ENCODE results near the gene UBR4. TPM values are rescaled to one million over a fixed set of nuclear protein-coding genes. Genes with fewer than 3 reads are reported as not detected.

Gene UBR4
- total RNA-seq, 5 donors from 2014 or later (not counting 1 experiment from before 2014, with no cell fraction given): 139 to 156 (median 147) TPM

- H3K36me3 ChIP-seq (ENCODE audit: control insufficient read depth in 2 of 2, extremely low read depth in 1 of 2, insufficient read depth in 1 of 2, low read length in 1 of 2): no peaks in the 10 kb centered on the region
- H3K27me3 ChIP-seq (replicated peaks in 1 of 2; ENCODE audit: control insufficient read depth in 2 of 2, extremely low read depth in 1 of 2, insufficient read depth in 2 of 2, low read length in 1 of 2): peaks cover 0 to 35% of the 10 kb centered on the region in 2 experiments
- Mint-ChIP-seq H3K27me3 (no peaks in the 10 kb centered on the region), H3K36me3 (no peaks in the 10 kb centered on the region), H3K9me3 (peaks cover 0 to 2% (median under 1%) of the 10 kb centered on the region in 3 donors), H3K4me1 (peaks cover 19 to 29% (median 23%) of the 10 kb centered on the region in 3 donors), H3K4me3 (no peak overlapping the region), H3K27ac (no peak overlapping the region)
- ChIA-PET POLR2A (no interaction called here), CTCF (no interaction called here)
- no peak overlapping the region for H3K27ac ChIP-seq (ENCODE audit: low read length)
- 77% methylated on average over 9 of the region's 14 CpGs for WGBS (ENCODE audit: insufficient coverage)
- H3K4me3 ChIP-seq (ENCODE audit: control insufficient read depth in 1 of 2, extremely low read depth in 1 of 2, low read length in 1 of 2): no peak overlapping the region
- H3K4me1 ChIP-seq (ENCODE audit: control insufficient read depth in 1 of 2, extremely low read depth in 1 of 2, insufficient read depth in 2 of 2, low read length in 2 of 2): peaks cover 0 to 41% of the 10 kb centered on the region in 2 experiments
- H3K9me3 ChIP-seq: no peaks in the 10 kb centered on the region
- no peak for ATAC-seq (replicated peaks in 1 of 4)
- no peak for DNase-seq
These were observed 143.7 kb downstream of the UBR4 start for GRCh38 chr1:19066248-19066873.

- Mint-ChIP-seq H3K36me3 (no peaks in the 10 kb centered on the region), H3K27ac (no peak overlapping the region), H3K9me3 (peaks cover 0 to 5% (median 2%) of the 10 kb centered on the region in 3 donors), H3K4me3 (no peak overlapping the region), H3K27me3 (no peaks in the 10 kb centered on the region), H3K4me1 (peaks cover 13 to 25% (median 20%) of the 10 kb centered on the region in 3 donors)
- no peaks in the 10 kb centered on the region for H3K36me3 ChIP-seq (ENCODE audit: control insufficient read depth in 2 of 2, extremely low read depth in 1 of 2, insufficient read depth in 1 of 2, low read length in 1 of 2)
- no peak overlapping the region for H3K27ac ChIP-seq (ENCODE audit: low read length)
- no peak for DNase-seq
- peaks cover 0 to 34% of the 10 kb centered on the region in 2 experiments for H3K4me1 ChIP-seq (ENCODE audit: control insufficient read depth in 1 of 2, extremely low read depth in 1 of 2, insufficient read depth in 2 of 2, low read length in 2 of 2)
- CTCF ChIA-PET: no interaction called here
- peaks cover 0 to 35% of the 10 kb centered on the region in 2 experiments for H3K27me3 ChIP-seq (replicated peaks in 1 of 2; ENCODE audit: control insufficient read depth in 2 of 2, extremely low read depth in 1 of 2, insufficient read depth in 2 of 2, low read length in 1 of 2)
- no peak for ATAC-seq (replicated peaks in 1 of 4)
- WGBS (ENCODE audit: insufficient coverage): 92% methylated on average over 6 of the region's 16 CpGs
- H3K4me3 ChIP-seq (ENCODE audit: control insufficient read depth in 1 of 2, extremely low read depth in 1 of 2, low read length in 1 of 2): no peak overlapping the region
- POLR2A ChIA-PET: no interaction called here
- H3K9me3 ChIP-seq: no peaks in the 10 kb centered on the region
These were observed 144.4 kb downstream of the UBR4 start for GRCh38 chr1:19065526-19066247.

- ATAC-seq (replicated peaks in 1 of 4): no peak
- POLR2A ChIA-PET: no interaction called here
- peaks cover 0 to 27% of the 10 kb centered on the region in 2 experiments for H3K4me1 ChIP-seq (ENCODE audit: control insufficient read depth in 1 of 2, extremely low read depth in 1 of 2, insufficient read depth in 2 of 2, low read length in 2 of 2)
- no peaks in the 10 kb centered on the region for H3K36me3 Mint-ChIP-seq
- H3K4me3 Mint-ChIP-seq: no peak overlapping the region
- no peak overlapping the region for H3K4me3 ChIP-seq (ENCODE audit: control insufficient read depth in 1 of 2, extremely low read depth in 1 of 2, low read length in 1 of 2)
- peaks cover 0 to 33% of the 10 kb centered on the region in 2 experiments for H3K27me3 ChIP-seq (replicated peaks in 1 of 2; ENCODE audit: control insufficient read depth in 2 of 2, extremely low read depth in 1 of 2, insufficient read depth in 2 of 2, low read length in 1 of 2)
- H3K9me3 ChIP-seq: no peaks in the 10 kb centered on the region
- peaks cover 11 to 18% (median 14%) of the 10 kb centered on the region in 3 donors for H3K4me1 Mint-ChIP-seq
- H3K27me3 Mint-ChIP-seq: no peaks in the 10 kb centered on the region
- CTCF ChIA-PET: no interaction called here
- no peak overlapping the region for H3K27ac Mint-ChIP-seq
- no peaks in the 10 kb centered on the region for H3K36me3 ChIP-seq (ENCODE audit: control insufficient read depth in 2 of 2, extremely low read depth in 1 of 2, insufficient read depth in 1 of 2, low read length in 1 of 2)
- WGBS (ENCODE audit: insufficient coverage): 96% methylated on average over 13 of the region's 16 CpGs
- H3K9me3 Mint-ChIP-seq: peaks cover 0 to 5% (median 2%) of the 10 kb centered on the region in 3 donors
- no peak for DNase-seq
- no peak overlapping the region for H3K27ac ChIP-seq (ENCODE audit: low read length)
These were observed 145.1 kb downstream of the UBR4 start for GRCh38 chr1:19064906-19065450.

GRCh38 chr1:19063122-19063521 is 146.9 kb downstream of the UBR4 start:
- ChIA-PET CTCF (no interaction called here), POLR2A (no interaction called here)

GRCh38 chr1:19062258-19063029 is 147.6 kb downstream of the UBR4 start:
- Histone ChIP-seq H3K4me1 (ENCODE audit: control insufficient read depth in 1 of 2, extremely low read depth in 1 of 2, insufficient read depth in 2 of 2, low read length in 2 of 2) (peaks cover 0 to 9% of the 10 kb centered on the region in 2 experiments), H3K9me3 (no peaks in the 10 kb centered on the region), H3K27me3 (replicated peaks in 1 of 2; ENCODE audit: control insufficient read depth in 2 of 2, extremely low read depth in 1 of 2, insufficient read depth in 2 of 2, low read length in 1 of 2) (peaks cover 0 to 44% of the 10 kb centered on the region in 2 experiments), H3K36me3 (ENCODE audit: control insufficient read depth in 2 of 2, extremely low read depth in 1 of 2, insufficient read depth in 1 of 2, low read length in 1 of 2) (no peaks in the 10 kb centered on the region), H3K4me3 (ENCODE audit: control insufficient read depth in 1 of 2, extremely low read depth in 1 of 2, low read length in 1 of 2) (no peak overlapping the region), H3K27ac (ENCODE audit: low read length) (no peak overlapping the region)
- no peak overlapping the region for H3K27ac Mint-ChIP-seq
- 70% methylated on average over 5 of the region's 8 CpGs for WGBS (ENCODE audit: insufficient coverage)
- POLR2A ChIA-PET: no interaction called here
- H3K27me3 Mint-ChIP-seq: peaks cover 5 to 7% of the 10 kb centered on the region in 2 donors
- H3K36me3 Mint-ChIP-seq: no peaks in the 10 kb centered on the region
- DNase-seq (no peak), ATAC-seq (replicated peaks in 1 of 4) (no peak)
- H3K4me3 Mint-ChIP-seq: no peak overlapping the region
- peaks cover 0 to 5% (median 2%) of the 10 kb centered on the region in 3 donors for H3K9me3 Mint-ChIP-seq
- CTCF ChIA-PET: no interaction called here
- peaks cover 0 to 7% (median 6%) of the 10 kb centered on the region in 3 donors for H3K4me1 Mint-ChIP-seq

More at GRCh38 chr1:19063122-19063521, 146.9 kb downstream of the UBR4 start:
- no peak overlapping the region for H3K27ac ChIP-seq (ENCODE audit: low read length)
- peaks cover 5 to 7% of the 10 kb centered on the region in 2 donors for H3K27me3 Mint-ChIP-seq
- DNase-seq (no peak), ATAC-seq (replicated peaks in 1 of 4) (no peak)
- H3K27ac Mint-ChIP-seq: no peak overlapping the region
- no peak overlapping the region for H3K4me3 ChIP-seq (ENCODE audit: control insufficient read depth in 1 of 2, extremely low read depth in 1 of 2, low read length in 1 of 2)
- no peaks in the 10 kb centered on the region for H3K36me3 Mint-ChIP-seq
- peaks cover 0 to 15% of the 10 kb centered on the region in 2 experiments for H3K4me1 ChIP-seq (ENCODE audit: control insufficient read depth in 1 of 2, extremely low read depth in 1 of 2, insufficient read depth in 2 of 2, low read length in 2 of 2)
- peaks cover 3 to 10% (median 7%) of the 10 kb centered on the region in 3 donors for H3K4me1 Mint-ChIP-seq
- H3K9me3 ChIP-seq: no peaks in the 10 kb centered on the region
- H3K4me3 Mint-ChIP-seq: no peak overlapping the region
- peaks cover 0 to 5% (median 2%) of the 10 kb centered on the region in 3 donors for H3K9me3 Mint-ChIP-seq
- H3K36me3 ChIP-seq (ENCODE audit: control insufficient read depth in 2 of 2, extremely low read depth in 1 of 2, insufficient read depth in 1 of 2, low read length in 1 of 2): no peaks in the 10 kb centered on the region
- H3K27me3 ChIP-seq (replicated peaks in 1 of 2; ENCODE audit: control insufficient read depth in 2 of 2, extremely low read depth in 1 of 2, insufficient read depth in 2 of 2, low read length in 1 of 2): peaks cover 0 to 44% of the 10 kb centered on the region in 2 experiments
- 89% methylated on average over 9 of the region's 12 CpGs for WGBS (ENCODE audit: insufficient coverage)

- Histone ChIP-seq H3K36me3 (ENCODE audit: control insufficient read depth in 2 of 2, extremely low read depth in 1 of 2, insufficient read depth in 1 of 2, low read length in 1 of 2) (no peaks in the 10 kb centered on the region), H3K27me3 (replicated peaks in 1 of 2; ENCODE audit: control insufficient read depth in 2 of 2, extremely low read depth in 1 of 2, insufficient read depth in 2 of 2, low read length in 1 of 2) (peaks cover 0 to 41% of the 10 kb centered on the region in 2 experiments), H3K4me3 (ENCODE audit: control insufficient read depth in 1 of 2, extremely low read depth in 1 of 2, low read length in 1 of 2) (no peak overlapping the region), H3K9me3 (no peaks in the 10 kb centered on the region), H3K27ac (ENCODE audit: low read length) (no peak overlapping the region), H3K4me1 (ENCODE audit: control insufficient read depth in 1 of 2, extremely low read depth in 1 of 2, insufficient read depth in 2 of 2, low read length in 2 of 2) (peaks cover 0 to 6% of the 10 kb centered on the region in 2 experiments)
- Mint-ChIP-seq H3K36me3 (no peaks in the 10 kb centered on the region), H3K27ac (no peak overlapping the region), H3K4me3 (no peak overlapping the region), H3K4me1 (peaks cover 0 to 7% (median 5%) of the 10 kb centered on the region in 3 donors), H3K9me3 (peaks cover 0 to 5% (median 2%) of the 10 kb centered on the region in 3 donors), H3K27me3 (peaks cover 9 to 12% of the 10 kb centered on the region in 2 donors)
- DNase-seq (no peak), ATAC-seq (replicated peaks in 1 of 4) (no peak)
- ChIA-PET POLR2A (no interaction called here), CTCF (no interaction called here)
- WGBS (ENCODE audit: insufficient coverage): 86% methylated on average over 2 of the region's 2 CpGs
These were observed 148.3 kb downstream of the UBR4 start for GRCh38 chr1:19061798-19062197.
